Stimulated activated CD4-positive, alpha-beta T cell treated with anti-CD3 and anti-CD28 coated beads, Interleukin-2, amount 100 ng/mL, for 48 hours (primary cell): ENCODE results near the gene PADI3.

Experiments used
- DNase-seq, 2 donors: peaks; one replicate each; pipeline ENCODE4 v3.0.0-alpha.2; 2020

The PADI3 gene

GRCh38 chr1:17276568-17276967 lies 27.7 kb downstream of the PADI3 start:
- DNase-seq = no peak

- no peak for DNase-seq
Observed at GRCh38 chr1:17277511-17278159, 28.7 kb downstream of the PADI3 start.

DNA sequence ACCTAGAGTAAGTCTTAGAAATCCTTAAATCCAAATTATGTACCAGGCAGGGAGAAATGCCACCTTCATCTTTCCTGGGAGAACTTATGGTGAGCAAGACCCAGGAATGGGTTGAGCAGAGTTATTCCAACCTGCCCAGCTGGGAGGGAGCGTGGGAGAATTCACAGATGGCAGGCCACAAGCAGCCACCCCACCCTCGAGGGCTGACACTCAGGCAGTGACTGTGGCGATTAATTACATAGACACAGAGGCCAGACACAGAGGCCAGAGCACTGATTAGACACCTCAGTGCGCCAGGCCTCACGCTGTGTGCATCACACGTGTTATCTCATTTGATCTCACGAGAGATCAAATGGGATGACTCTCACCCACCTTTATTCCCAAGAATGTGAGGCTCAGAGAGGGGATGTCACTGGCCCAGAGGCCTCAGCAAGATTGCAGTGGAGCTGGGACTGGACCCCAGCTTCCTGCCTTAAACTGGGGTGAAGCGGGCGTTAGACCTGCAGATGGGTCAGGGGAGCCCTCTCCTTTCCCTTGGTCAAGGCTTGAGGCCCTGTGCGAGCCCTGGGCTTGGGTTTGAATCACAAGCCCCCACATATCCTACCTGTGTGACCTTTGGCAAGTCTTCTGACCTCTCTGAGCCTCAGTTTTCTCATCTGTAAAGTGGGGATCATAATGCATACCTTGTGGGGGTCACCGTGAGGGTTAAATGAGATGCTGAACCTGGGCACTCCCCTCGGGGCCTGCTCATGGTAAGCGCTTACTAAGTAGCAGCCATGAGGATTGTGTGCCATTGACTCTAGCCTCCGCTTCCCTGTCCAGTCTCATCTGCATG lies 30.3 kb downstream of the PADI3 start:
- no peak for DNase-seq

GRCh38 chr1:17280436-17280835 lies 31.5 kb downstream of the PADI3 start:
- DNase-seq = no peak

DNA sequence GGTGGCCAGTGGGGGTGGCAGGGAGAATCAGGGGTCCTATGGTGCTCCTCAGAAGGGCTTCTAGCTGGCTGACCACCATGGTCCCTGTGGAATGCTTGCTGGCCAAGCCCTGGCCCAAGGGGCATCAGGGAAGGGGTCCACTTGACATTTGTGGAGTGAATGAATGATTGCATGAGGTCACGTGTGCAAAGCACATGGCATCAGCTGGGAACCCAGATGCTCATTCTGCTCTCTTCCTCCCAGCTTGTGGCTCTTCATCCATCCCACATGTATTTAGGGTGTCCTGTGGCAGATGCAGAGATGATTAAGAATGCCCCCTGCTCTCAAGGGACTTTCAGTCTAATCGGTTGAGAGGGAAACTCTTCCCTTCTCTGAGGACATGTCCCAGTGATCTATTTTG lies 32.0 kb downstream of the PADI3 start:
- DNase-seq = no peak

DNA sequence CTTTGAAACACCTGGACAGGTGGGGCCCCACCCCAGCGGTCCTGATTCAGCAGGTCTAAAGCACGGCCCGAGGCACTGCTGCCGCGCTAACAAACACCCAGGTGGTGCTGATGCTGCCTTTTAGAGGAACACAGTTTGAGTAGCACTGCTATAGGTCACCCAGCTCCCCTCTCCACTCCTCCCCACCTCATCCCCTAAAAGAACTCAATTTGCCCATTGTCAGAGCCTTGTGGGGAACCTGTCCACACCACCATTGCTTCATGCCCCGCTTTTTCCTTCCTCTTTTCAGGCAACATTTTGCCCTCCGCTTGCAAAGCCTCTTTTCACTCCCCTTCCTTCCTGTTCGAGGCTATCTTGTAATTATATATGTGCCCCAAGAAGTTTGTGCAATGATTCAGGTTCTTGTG lies 32.9 kb downstream of the PADI3 start:
- no peak for DNase-seq

- DNase-seq = no peak
Observed at GRCh38 chr1:17282836-17283235, 33.9 kb downstream of the PADI3 start.

DNA sequence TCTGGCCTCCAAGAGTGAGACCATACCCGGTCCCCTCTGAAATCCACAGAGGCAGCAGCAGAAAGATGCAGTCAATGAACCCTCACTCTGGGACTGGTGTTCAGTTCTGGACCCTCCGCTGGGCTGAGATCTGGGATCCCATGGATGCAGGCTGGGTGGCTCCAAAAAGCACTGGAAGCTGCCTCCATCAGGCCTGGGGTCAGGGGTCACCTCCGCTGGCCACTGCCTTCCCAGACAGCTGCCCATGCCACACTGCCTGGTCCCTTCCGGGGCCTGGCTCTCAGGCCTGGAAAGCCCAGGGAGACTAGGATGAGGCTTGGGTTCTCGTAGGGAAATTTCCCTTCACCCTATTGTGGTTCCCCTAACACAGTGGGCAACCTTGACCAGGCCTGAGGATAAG lies 37.7 kb downstream of the PADI3 start:
- no peak for DNase-seq

DNA sequence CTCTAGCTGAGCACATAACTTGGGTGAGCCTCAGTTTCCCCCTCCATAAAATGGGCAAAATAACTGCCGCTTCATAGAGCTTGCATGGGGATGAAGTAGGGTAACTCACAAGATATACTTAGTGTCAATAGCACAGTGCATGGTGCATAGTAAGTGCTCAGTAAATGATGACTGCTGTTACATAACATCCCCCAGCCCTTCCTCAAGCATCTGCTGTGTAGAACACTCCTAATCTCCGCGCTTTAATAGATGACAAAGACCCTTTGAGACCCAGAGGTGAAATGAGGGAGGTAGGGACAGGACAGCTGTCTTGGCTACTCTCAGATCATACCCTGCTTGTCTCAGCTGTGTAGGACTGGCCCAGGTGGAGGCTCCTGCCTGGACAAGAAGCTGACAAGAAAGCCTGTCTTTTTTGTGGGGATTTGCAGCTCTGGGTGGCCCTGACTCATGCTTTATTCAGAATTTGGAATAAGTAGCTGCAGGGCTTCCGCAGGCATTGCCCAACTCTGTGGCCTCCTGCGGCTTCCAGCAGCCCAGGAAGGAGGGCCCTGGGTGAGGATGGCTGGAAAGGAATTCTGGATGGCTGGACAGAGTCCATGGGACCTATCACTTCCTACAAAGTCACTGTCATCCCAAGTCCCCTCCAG lies 38.4 kb downstream of the PADI3 start:
- DNase-seq = no peak

DNA sequence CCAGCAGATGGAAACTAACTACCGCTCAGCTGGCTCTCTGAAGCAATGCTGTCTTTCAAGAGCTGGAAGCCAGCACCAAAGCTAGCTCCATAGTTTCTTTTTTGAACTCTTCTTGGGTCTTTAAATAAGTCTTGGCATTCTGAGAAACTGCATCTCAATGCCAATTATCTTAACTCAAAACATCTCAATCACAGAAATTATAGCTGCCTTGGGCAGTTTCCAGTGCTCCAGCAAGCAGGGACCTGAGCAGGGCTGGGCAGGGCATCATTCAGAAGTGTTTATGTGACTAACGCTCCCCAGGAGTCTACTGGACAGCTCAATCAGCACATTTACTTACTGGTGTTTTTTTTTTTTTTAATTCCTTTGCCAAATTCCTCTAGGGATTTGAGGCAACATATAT lies 40.8 kb downstream of the PADI3 start:
- DNase-seq = no peak

DNA sequence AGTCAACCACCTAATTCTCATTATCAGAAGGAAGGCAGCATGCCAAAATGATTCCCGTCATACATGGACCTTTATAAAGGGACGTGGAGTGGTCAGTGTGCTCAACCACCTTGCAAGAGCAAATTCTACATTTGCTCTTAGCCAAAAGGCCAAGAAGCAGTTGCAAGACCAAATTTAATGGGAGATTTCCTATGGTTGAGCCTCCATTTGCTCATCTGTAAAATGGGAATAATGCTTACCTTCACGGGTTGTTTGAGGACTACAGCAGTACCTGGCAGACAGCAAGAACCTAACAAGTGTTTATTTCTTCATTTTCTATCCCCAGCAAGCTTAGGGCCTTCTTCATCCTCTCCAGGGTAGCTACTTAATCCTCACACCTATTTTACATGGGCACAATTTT lies 41.7 kb downstream of the PADI3 start:
- no peak for DNase-seq

- DNase-seq = no peak
Observed at GRCh38 chr1:17292299-17293160, 43.6 kb downstream of the PADI3 start.

DNA sequence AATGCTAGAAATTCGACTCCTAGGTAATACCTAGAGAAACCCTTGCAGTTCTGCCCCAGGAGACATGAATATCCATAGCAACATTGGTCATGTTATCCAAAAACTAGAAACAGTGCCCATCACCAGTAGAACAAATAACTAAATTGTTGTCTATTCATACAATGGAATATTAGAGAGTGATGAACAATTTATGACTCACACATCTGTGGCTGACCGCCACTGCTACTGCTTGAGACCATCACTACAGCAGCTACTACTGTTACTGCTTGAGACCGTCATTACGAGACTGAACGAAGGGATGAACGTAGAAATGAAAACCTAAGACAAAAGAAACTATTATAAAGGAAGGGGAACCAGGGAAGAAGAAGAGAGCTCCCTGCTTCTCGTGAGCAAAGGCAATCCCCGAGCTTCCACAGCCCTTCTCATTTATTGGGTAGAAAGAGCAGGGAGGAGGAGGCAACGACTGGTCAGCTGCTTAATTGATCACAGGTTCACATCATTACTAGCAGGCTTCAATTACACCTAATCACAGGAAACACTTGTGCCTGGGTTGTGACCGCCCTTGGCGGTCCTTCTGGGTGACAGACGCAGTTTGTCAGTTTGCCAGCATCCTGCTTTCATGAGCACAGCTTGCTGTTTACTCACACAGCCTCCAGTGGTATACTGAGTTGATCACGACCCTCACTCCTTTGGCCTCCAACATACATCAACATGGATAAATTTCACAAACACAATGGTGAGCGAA lies 45.0 kb downstream of the PADI3 start:
- DNase-seq = no peak

DNA sequence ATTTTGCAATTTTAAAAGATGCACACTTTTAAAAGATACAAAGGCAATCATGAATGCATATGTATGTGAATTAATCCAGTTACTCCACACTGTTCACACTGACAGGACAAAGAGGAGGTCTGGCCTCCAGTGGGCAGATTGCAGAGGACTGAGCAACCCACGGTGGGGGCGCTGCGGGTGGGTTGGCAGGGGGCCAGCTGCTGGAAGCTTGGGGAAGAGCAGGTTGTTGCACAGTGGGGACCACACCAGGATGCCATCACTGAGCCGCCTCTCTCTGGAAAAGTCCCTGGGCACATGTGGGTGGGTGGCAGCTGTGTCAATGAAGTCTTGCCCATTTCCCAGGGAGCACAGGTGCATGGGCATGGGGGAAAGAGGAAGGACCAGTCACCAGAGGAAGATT lies 46.4 kb downstream of the PADI3 start:
- no peak for DNase-seq

GRCh38 chr1:17296086-17296485 lies 47.2 kb downstream of the PADI3 start:
- DNase-seq = no peak

- DNase-seq = no peak
Observed at GRCh38 chr1:17297991-17298390, 49.1 kb downstream of the PADI3 start.

DNA sequence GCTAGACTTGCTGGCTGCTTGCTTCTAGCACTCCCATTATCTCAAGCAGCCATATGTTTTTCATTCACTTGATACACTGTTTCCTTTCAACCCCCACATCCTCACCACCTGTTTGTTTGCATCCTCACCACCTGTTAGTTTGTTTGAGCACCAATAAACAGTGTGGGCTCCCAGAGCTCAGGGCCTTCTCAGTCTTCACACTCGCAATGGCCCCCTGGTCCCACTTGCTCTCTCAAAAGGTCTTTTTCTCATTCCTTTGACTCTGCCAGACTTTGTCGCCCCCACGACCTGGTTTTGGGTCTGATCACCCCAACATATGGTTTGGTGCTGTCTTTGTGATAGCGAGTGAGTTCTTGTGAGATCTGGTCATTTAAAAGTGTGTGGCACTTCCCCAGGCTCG lies 52.9 kb downstream of the PADI3 start:
- DNase-seq = no peak

GRCh38 chr1:17304151-17304825 lies 55.4 kb downstream of the PADI3 start:
- no peak for DNase-seq

GRCh38 chr1:17304826-17305175 lies 55.9 kb downstream of the PADI3 start:
- DNase-seq = no peak

GRCh38 chr1:17305576-17306095 lies 56.7 kb downstream of the PADI3 start:
- no peak for DNase-seq

DNA sequence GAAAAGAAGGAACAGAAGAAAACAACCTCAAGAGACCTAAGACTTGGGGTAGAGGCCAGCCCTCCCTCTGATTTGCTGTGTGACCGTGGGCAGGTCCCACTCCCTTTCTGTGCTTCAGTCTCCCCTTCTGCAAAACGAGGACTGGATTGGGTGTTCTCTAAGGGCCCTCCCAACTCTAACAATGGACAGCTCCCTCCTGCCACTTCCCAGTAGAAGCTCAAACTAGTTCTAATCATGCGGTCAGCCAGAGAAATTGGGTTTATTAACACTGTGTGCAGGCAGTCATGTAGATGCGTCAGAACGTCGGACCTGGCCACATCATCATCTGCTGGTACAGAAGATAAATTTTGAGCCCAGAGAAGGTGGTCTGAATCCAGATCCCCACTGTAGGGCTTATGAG lies 57.5 kb downstream of the PADI3 start:
- no peak for DNase-seq

GRCh38 chr1:17306921-17307320 lies 58.0 kb downstream of the PADI3 start:
- no peak for DNase-seq
